H1 (cell line): ENCODE measurements around the gene MATK. TPM values are rescaled to one million over a fixed set of nuclear protein-coding genes. Genes with fewer than 3 reads are reported as not detected.

Source experiments
- CREB1 ChIP-seq: IDR thresholded peaks from 2 replicates; pipeline ENCODE4 v1.6.1; 2012; ENCODE audit warnings: inconsistent platforms
- FOSL1 ChIP-seq: IDR thresholded peaks from 2 replicates; pipeline ENCODE4 v1.6.1; 2011; ENCODE audit warnings: mild to moderate bottlenecking, low read depth, low read length, moderate library complexity; ENCODE audit not compliant: insufficient read depth
- POU5F1 ChIP-seq: IDR thresholded peaks from 2 replicates; pipeline ENCODE4 v1.6.1; 2011; ENCODE audit warnings: low read depth, mild to moderate bottlenecking, low read length, moderate library complexity
- RFX5 ChIP-seq: IDR thresholded peaks from 2 replicates; pipeline ENCODE4 v1.6.1; 2011; ENCODE audit warnings: low read depth, low read length, improper control_type of control experiment, borderline replicate concordance
- SP1 ChIP-seq: IDR thresholded peaks from 2 replicates; pipeline ENCODE4 v1.6.1; 2011; ENCODE audit warnings: low read depth, low read length
- TAF1 ChIP-seq: IDR thresholded peaks from 2 replicates; pipeline ENCODE4 v1.6.1; 2011; ENCODE audit warnings: mild to moderate bottlenecking, low read depth, low read length
- TEAD4 ChIP-seq: IDR thresholded peaks from 2 replicates; pipeline ENCODE4 v1.6.1; 2012; ENCODE audit warnings: low read depth, low read length, inconsistent platforms, mixed read lengths
- YY1 ChIP-seq: IDR thresholded peaks from 2 replicates; pipeline ENCODE4 v1.6.1; 2011; ENCODE audit warnings: low read depth, mild to moderate bottlenecking, low read length
- polyA plus RNA-seq, 7 experiments: library from polyadenylated mRNA; depleted of rRNA in 3 of 7; stranded (reverse) in 5 of 7; unstranded in 2 of 7; fragments of >200 nt in 5 of 7; fragments of 200-250 nt in 2 of 7; gene quantifications; 1 replicate in 5 of 7; 2 replicates in 1 of 7; 4 replicates in 1 of 7; pipeline versions ENCODE4 v1.2.1 to v1.2.3, GENCODE V29; 2011 to 2013; ENCODE audit warnings: missing spikeins in 2 of 7, mixed read lengths in 2 of 7
- total RNA-seq: library from RNA; stranded (reverse); fragmentation: NEBNext Ultra II Directional; extraction: Animal tissue kit (Norgen Biotek cat#: 25700); gene quantifications from 2 replicates; pipeline ENCODE4 v1.2.1, GENCODE V29; 2021
- TF ChIP-seq, protein P1 (sequence below): fragments of 300-600 bp; sonication (generic); IDR thresholded peaks from 2 replicates; pipeline ENCODE4 v1.7.1; 2012; ENCODE audit warnings: low read length, moderate library complexity, mild to moderate bottlenecking, inconsistent platforms; ENCODE audit not compliant: insufficient replicate concordance
- TF ChIP-seq, protein P2 (sequence below): IDR thresholded peaks from 2 replicates; pipeline ENCODE4 v1.6.1; 2012; ENCODE audit warnings: inconsistent platforms

Gene MATK
- total and polyA plus RNA-seq, 2 of the 8 experiments (the other 6 are each of a cell fraction or from before 2014, with no cell fraction given), result 20.5 to 21.4 TPM

DNA sequence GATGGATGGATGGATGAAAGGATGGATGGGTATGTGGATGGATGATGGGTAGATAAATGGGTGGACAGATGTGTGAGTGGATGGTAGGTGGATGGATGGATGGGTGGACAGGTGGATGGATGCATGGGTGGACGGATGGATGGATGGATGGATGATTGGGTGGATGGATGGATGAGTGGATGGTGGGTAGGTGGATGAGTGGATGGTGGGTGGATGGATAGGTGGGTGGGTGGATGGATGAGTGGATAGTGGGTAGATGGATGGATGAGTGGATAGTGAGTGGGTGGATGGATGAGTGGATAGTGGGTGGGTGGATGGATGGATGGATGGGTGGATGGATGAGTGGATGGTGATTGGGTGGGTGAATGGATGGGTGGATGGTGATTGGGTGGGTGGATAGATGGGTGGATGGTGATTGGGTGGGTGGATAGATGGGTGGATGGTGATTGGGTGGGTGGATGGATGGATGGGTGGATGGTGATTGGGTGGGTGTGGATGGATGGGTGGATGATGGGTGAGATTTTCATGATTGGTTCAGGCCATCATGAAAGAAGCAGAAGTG lies 9.6 kb downstream of the MATK start (continued):
- TF ChIP-seq, protein P1, sequence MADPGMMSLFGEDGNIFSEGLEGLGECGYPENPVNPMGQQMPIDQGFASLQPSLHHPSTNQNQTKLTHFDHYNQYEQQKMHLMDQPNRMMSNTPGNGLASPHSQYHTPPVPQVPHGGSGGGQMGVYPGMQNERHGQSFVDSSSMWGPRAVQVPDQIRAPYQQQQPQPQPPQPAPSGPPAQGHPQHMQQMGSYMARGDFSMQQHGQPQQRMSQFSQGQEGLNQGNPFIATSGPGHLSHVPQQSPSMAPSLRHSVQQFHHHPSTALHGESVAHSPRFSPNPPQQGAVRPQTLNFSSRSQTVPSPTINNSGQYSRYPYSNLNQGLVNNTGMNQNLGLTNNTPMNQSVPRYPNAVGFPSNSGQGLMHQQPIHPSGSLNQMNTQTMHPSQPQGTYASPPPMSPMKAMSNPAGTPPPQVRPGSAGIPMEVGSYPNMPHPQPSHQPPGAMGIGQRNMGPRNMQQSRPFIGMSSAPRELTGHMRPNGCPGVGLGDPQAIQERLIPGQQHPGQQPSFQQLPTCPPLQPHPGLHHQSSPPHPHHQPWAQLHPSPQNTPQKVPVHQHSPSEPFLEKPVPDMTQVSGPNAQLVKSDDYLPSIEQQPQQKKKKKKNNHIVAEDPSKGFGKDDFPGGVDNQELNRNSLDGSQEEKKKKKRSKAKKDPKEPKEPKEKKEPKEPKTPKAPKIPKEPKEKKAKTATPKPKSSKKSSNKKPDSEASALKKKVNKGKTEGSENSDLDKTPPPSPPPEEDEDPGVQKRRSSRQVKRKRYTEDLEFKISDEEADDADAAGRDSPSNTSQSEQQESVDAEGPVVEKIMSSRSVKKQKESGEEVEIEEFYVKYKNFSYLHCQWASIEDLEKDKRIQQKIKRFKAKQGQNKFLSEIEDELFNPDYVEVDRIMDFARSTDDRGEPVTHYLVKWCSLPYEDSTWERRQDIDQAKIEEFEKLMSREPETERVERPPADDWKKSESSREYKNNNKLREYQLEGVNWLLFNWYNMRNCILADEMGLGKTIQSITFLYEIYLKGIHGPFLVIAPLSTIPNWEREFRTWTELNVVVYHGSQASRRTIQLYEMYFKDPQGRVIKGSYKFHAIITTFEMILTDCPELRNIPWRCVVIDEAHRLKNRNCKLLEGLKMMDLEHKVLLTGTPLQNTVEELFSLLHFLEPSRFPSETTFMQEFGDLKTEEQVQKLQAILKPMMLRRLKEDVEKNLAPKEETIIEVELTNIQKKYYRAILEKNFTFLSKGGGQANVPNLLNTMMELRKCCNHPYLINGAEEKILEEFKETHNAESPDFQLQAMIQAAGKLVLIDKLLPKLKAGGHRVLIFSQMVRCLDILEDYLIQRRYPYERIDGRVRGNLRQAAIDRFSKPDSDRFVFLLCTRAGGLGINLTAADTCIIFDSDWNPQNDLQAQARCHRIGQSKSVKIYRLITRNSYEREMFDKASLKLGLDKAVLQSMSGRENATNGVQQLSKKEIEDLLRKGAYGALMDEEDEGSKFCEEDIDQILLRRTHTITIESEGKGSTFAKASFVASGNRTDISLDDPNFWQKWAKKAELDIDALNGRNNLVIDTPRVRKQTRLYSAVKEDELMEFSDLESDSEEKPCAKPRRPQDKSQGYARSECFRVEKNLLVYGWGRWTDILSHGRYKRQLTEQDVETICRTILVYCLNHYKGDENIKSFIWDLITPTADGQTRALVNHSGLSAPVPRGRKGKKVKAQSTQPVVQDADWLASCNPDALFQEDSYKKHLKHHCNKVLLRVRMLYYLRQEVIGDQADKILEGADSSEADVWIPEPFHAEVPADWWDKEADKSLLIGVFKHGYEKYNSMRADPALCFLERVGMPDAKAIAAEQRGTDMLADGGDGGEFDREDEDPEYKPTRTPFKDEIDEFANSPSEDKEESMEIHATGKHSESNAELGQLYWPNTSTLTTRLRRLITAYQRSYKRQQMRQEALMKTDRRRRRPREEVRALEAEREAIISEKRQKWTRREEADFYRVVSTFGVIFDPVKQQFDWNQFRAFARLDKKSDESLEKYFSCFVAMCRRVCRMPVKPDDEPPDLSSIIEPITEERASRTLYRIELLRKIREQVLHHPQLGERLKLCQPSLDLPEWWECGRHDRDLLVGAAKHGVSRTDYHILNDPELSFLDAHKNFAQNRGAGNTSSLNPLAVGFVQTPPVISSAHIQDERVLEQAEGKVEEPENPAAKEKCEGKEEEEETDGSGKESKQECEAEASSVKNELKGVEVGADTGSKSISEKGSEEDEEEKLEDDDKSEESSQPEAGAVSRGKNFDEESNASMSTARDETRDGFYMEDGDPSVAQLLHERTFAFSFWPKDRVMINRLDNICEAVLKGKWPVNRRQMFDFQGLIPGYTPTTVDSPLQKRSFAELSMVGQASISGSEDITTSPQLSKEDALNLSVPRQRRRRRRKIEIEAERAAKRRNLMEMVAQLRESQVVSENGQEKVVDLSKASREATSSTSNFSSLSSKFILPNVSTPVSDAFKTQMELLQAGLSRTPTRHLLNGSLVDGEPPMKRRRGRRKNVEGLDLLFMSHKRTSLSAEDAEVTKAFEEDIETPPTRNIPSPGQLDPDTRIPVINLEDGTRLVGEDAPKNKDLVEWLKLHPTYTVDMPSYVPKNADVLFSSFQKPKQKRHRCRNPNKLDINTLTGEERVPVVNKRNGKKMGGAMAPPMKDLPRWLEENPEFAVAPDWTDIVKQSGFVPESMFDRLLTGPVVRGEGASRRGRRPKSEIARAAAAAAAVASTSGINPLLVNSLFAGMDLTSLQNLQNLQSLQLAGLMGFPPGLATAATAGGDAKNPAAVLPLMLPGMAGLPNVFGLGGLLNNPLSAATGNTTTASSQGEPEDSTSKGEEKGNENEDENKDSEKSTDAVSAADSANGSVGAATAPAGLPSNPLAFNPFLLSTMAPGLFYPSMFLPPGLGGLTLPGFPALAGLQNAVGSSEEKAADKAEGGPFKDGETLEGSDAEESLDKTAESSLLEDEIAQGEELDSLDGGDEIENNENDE, result no peak
- TF ChIP-seq YY1 (no peak), TEAD4 (no peak), CREB1 (no peak), POU5F1 (no peak), RFX5 (no peak), TAF1 (no peak), SP1 (no peak), FOSL1 (no peak)
- TF ChIP-seq, protein P2, sequence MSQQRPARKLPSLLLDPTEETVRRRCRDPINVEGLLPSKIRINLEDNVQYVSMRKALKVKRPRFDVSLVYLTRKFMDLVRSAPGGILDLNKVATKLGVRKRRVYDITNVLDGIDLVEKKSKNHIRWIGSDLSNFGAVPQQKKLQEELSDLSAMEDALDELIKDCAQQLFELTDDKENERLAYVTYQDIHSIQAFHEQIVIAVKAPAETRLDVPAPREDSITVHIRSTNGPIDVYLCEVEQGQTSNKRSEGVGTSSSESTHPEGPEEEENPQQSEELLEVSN, result no peak
- TF ChIP-seq, all 59 proteins: peak for 0
